ENCODE data around the gene UROS.

Gene UROS

DNA sequence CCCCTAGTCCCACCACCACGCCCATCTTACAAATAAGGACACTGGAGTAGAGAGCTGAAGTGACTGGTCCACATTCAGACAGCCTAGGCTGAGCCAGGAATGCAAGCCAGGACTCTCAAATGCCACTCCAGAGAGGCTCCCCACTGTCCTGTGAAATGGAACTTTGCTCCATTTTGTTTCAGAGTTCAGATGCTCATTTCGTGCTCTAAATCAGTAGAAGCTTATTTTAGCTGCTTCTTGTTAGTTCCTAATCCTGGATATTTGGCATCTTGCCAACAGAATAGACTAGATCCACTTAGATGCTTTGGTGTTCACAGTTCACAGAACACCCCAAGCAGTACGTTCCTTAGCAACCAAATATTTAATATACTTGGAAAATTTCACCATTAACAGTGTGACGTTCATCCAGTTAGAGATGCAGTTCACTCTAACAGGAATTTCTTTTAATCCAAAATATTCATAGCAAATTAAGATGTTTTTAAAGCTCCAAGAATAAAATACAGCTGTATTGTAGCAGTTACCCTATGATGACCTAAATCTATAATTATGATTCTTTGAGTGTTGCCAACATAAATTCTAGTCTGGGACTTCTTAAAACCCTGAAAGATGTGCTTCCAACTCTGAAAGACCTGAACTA is 54.7 kb downstream of the UROS start:
- DNase-seq (ENCODE audit: low read depth in 2 of 2, low spot score in 1 of 2), result no peak

DNA sequence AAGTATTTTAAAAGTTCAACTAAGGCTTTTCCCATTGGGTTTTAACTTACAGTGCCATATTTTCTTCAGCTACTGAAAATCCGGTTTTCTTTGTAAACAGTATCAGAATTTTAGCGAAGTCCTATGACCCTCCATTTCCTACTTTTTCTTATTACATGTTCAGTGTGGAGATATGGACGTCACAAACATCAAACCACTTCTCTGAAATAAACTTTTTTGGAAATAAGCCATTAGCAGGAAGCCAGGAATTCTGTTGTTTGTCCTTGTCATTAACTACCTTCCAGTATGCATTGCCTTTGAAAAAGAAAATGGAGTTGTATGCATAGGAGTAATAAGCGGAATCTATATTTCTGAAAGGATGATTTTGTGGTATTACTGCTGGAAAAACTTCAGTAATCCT is 56.5 kb downstream of the UROS start:
- DNase-seq (ENCODE audit: low read depth in 2 of 2, low spot score in 1 of 2), result no peak

DNA sequence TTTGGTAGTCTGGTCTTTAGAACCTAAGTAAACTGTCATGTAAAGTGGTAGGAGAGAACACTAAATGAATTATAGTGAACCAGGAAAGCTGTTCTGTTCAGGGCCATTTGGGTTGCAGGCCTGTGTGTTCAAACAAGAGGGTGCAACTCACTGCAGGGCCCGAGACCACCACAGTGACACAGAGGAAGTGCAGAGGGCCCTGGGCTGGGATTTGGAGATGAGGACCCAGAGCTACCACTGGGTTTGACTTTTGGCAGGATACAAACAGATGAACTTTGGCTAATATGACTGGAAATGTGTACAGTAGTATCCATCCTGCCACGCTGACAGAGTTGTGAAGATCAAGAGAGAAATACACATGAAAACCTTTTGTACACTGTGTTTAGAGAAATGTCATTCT is 57.2 kb downstream of the UROS start:
- no peak for DNase-seq (ENCODE audit: low read depth in 2 of 2, low spot score in 1 of 2)

DNA sequence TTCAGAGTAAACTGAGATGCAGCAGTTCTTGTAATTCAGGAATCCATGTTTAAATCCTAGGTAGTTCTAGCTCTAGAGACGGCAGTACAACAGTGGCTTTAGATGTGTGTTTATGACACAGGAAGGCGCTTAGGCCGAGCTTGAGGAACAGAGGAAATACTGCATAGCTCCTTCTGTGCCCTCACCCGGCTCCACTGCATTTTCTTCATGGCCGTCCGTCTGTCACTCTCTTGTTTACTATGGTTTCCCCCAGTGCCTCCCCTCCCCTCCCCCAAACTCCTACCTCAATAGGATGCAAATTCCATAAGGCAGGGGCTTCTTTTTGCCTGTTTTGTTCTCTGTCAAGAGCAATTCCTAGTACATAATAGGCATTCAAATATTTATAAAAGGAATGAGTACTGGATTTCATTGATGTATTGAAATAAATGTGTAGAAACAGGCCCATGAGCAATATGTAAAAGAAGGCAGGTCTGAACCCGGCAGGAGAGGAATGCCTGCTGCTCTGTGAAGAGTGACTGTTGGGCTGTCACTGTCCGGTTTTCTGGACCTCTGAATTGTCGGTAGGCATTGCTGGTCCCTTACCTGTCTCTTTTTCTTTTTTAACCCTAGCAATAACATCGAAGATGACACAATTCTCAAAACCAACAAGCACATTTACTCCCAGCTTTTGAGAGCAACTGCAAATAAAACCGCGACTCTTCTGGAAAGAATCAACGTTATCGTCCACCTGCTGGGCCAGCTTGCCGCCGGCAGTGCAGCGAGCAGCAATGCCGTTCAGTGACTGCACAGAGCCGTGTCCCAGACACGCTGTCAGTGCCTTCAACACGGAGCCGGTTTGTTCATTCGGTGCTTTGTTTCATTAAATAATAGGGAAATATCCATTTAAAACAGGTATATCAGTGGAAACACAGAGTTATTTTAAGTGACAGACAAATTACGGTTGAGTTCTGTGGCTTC is 60.1 kb downstream of the UROS start:
- DNase-seq (ENCODE audit: low read depth in 2 of 2, low spot score in 1 of 2), result no peak

DNA sequence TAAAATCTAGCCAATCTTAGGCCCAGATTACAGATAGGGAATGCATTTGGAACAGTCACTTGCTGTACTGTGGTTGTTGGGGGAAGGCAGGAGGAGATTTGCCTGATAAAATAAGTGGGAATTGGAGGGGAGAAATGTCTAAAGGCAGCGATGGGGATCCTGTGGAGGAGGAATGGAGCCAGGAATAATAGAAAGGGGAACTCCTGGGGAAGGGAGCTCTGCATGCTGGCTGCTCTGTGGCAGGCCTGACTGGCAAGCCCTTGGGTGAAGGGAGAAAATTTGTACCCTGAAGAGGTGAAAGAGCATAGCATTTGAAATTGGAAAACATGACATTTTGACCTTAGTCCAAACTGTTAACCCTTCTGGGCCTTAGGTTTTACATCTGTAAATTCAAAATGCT is 61.1 kb downstream of the UROS start:
- DNase-seq (ENCODE audit: low read depth in 2 of 2, low spot score in 1 of 2), result no peak

DNA sequence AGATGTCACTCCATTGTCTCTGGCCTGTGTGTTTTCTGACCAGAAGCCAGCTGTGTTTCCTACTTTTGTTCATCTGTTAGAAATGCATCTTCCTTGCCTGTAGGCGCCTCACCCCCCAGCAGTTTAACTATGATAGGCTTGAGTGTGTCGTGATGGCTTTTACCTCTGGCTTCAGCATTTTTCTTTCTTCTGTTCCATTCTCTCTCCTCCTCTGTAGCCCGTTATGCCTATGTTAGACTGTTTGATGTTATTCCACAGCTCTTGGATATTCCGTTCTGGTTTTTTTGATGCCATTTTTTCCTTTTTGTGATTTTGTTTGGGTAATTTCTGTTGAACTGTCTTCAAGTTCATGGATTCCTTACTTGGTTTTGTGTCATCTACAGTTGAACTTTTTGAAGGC is 65.3 kb downstream of the UROS start:
- DNase-seq (ENCODE audit: low read depth in 2 of 2, low spot score in 1 of 2), result no peak

DNA sequence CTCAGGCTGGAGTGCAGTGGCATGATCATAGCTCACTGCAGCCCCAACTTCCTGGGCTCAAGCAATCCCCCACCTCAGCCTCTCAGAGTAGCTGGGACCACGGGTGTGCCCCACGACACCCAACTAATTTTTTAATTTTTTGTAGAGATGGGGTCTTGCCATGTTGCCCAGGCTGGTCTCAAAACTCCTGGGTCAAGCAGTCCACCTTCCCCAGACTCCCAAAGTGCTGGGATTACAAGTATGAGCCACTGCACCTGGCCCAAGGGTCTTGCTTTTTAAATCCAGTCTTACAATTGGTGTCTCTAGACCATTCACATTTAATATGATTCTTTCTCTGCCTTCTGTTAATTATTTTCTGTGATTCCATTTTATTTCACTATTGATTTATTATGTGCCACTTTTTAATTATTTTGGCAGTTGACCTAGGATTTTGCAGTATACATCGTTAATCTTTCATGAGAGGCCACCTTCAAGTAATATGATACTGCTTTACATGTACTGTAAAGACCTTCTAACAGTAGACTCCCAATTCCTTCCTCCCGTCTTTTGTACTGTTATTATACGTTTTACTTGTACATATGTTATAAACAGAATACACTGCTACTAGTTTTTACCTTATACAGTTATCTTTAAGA is 66.1 kb downstream of the UROS start:
- no peak for DNase-seq (ENCODE audit: low read depth in 2 of 2, low spot score in 1 of 2)

DNA sequence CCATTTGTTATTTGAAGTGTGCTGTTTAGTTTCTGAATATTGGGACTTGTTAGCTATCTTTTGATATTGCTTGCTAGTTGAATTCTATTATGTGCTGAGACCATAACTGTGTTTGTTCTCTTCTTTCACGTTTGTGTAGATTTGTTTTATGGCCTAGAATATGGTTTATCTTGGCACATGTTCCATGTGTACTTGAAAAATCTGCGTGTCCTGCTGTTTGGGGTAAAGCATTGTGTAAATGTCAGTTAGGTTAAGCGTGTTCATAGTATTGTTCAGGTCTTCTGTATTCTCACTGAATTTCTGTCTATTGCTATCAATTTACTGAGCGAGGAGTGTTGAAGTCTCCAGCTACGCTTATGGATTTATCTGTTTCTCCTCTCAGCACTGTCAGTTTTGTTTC is 66.9 kb downstream of the UROS start:
- DNase-seq (ENCODE audit: low read depth in 2 of 2, low spot score in 1 of 2), result no peak

DNA sequence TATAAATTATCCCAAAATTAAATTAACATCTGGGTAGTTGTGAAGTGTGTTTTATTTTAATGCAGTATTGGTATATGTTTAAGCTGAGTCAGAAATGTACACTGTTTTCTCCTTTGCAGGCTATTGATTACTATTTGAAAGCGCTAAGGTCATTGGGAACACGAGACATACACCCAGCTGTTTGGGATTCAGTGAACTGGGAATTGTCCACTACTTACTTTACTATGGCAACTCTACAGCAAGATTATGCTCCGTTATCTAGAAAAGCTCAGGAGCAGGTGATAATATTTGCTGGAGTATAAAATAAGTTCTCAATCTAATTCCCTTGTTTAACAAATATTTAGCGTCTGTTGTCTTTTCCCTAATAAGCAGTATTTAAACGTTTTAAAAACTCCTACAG is 75.6 kb downstream of the UROS start:
- DNase-seq (ENCODE audit: low read depth in 2 of 2, low spot score in 1 of 2), result no peak

DNA sequence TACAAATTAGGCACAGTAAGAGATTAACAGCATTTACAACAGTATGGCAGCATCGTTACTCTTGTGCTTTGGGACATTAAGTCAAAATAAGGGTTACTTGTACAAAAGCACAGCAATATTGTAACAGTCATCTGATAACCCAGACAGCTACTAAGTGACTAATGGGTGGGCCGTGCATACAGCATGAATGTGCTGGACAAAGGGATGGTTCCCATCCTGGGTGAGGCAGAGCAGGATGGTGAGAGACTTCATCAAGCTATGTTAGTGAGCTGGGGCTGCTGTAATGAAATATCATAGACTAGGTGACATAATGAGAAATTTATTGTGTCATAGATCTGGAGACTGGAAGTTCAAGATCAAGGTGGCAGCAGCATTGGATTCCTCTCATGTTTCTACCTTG is 78.1 kb downstream of the UROS start:
- DNase-seq (ENCODE audit: low read depth in 2 of 2, low spot score in 1 of 2), result no peak

DNA sequence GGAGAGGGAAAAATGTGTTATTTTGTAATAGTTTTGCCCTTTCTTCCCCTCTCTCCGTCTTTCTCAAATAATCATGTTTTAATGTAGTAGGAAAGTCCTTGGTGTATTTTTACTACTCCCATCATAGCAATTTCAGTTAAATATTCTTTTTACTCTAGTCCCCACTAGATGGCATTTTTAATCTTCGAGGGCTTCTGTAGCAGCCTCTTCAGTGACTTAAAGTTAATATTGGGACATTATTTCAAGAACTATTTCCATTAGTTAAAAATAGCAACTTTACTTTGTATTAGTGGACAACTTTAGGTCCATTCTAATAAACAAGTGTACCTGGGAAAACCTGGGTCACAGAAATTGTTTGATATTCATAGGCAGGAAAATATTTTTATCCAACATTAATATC is 80.6 kb downstream of the UROS start:
- no peak for DNase-seq (ENCODE audit: low read depth in 2 of 2, low spot score in 1 of 2)

DNA sequence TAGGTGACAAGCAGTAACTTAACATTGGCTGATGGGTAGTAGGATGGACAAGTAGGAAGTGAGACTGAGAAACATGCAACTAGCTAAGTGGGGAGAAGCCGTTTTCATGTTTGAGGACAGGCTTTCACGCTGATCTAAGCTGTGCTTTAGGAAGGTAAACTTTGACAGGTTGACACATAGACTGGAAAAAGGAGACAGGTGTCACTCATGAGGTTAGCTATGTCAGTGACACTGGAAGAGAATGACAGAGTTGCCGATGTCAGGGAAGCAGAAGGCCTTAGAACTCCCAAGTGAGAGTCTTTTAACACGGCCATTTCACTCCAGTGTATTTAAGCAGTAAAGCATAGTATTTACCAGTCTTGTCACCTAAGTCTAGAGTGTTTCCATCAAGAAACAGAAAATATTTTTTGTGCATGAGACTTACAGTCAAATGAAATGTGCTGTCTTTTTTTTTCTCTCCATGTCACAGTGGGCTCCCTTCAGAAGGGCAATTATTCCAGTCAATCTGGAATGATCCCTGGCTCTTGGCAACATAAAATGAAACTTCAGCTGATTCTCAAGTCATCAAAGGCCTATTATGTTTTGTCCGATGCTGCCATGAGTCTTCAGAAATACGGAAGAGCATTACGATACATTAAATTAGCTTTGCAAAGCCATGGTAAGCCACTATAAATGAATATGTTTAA is 82.9 kb downstream of the UROS start:
- no peak for DNase-seq (ENCODE audit: low read depth in 2 of 2, low spot score in 1 of 2)

Measured in stimulated activated CD8-positive, alpha-beta memory T cell treated with anti-CD3 and anti-CD28 coated beads, Interleukin-4, amount 100 ng/mL, for 1 hour (primary cell).